ENCODE measurements around the gene MNDA.

MNDA gene

GRCh38 chr1:158830904-158831507, at the start of gene MNDA:
MNDA (plus strand) TSS chr1:158831351; CDS start chr1:158842154, 10,803 bp downstream.
- no peak for DNase-seq

GRCh38 chr1:158793604-158794003, 37.5 kb upstream of the MNDA start:
- no peak for DNase-seq

GRCh38 chr1:158794247-158794646, 36.9 kb upstream of the MNDA start:
- no peak for DNase-seq

DNA sequence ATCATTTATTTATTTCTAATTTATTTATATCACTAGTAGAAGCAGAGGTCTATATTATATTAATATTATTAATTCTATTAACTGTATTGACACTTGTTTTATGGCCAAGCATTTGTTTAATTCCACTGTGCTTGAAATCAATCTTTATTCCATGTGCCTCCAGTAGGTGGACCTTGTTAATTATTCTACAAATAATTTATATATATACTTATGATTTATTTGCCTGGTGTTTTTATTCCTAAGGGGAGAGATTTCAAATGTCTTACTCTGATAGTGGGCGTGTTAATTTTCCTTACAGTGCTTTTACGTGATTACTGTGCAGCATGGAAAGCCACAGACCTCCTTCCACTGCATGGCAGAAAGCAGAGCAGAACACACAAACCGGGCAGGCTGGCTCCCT, 32.6 kb upstream of the MNDA start:
- no peak for DNase-seq

GRCh38 chr1:158799689-158800088, 31.5 kb upstream of the MNDA start:
- no peak for DNase-seq

DNA sequence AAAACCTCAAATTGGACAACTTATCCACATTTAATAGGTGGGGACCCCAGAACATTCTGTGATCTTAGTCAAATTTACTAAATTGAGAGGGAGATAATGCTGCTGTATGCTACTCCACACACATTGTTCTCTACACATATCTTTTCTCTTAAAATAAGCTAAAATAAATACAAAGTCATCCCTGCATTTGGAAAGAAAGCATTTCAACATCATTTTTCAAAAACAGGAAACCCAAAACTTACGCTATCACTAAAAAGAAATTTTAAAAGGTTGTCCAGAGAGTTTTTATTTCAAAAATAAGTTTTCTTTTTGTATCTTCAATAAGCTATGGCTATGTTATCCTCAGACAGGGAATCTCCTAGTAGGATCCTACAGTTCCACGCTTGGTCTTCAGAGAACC, 30.6 kb upstream of the MNDA start:
- no peak for DNase-seq

GRCh38 chr1:158801396-158801795, 29.8 kb upstream of the MNDA start:
- DNase-seq = no peak

GRCh38 chr1:158803678-158804077, 27.5 kb upstream of the MNDA start:
- DNase-seq = no peak

- DNase-seq = no peak
These were observed 24.1 kb upstream of the MNDA start for GRCh38 chr1:158806916-158807536.

DNA sequence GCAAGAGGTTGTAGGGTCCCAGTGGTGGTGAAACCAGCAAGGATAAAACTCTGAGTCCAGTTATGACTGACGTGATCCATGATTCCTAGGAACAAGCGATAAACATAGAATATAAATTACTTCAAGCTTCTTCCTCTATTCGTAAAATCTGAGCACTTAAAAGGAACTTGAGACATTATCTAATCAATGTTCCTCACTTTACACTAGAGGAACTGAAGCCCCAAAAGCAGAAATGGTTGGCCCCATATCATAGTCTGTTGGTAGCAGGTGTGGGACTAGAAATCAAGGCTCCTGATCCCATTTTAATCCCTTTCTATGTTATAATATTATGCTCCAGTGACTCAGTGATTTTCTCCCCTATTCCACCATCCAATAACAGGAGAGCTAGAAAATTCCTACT, 21.9 kb upstream of the MNDA start:
- no peak for DNase-seq

DNA sequence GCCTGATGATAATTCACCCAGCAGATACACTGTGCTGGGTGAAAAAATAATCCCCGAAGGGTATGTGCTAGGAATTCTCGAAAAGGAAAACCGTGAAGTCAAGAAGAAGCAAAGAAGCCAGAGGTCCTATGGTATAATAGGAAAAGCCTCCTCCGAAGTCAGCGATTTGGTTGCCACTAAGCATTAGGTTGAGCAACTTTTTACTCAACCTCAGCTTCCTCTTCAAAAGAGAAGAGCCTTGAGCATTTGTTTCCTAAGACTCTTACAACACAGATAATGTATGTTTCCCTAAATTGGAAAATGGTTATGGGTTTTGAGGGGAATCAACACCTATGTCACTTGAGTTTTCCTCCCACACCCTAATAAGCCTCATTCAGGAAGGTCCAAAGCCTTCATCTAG, 21.3 kb upstream of the MNDA start:
- DNase-seq = no peak

- DNase-seq = no peak
These were observed 20.8 kb upstream of the MNDA start for GRCh38 chr1:158810311-158810710.

- no peak for DNase-seq
These were observed 18.8 kb upstream of the MNDA start for GRCh38 chr1:158812336-158812735.

DNA sequence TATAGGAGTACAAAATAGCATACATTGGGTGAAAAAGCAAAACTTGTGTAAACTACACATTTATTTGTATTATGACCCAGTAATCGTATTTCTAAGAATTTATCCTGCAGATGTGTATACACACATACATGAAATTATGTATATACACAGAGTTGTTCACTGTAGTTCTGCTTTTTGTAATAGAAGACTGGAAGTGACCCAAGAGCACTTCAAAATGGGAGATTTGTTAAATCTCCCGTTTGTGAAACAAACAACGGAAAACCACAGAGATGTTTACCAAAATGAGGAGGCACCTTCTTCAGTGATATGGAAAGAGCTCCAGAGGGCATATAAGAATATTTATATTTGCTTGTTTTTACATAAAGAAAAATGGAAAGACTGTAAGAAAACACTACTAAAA, 18.0 kb upstream of the MNDA start:
- no peak for DNase-seq

DNA sequence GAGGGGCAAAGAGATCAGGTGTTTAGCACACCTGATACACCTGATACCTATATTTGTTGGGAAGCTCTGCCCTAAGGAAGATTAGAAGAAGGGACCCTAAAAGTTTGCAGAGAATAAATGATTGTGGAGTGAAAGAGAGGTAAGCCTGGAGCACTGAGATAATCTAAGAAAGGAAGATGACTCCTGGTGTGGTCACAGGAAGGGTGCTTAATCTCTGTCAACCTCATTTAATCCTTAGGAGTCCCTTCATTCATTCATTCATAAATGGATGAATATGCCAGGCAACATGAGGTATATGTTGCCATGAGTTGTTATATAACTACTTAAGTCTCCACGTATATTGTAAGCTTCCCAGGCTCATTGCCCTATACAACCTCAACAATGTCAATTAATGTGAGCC, 16.2 kb upstream of the MNDA start:
- no peak for DNase-seq

DNA sequence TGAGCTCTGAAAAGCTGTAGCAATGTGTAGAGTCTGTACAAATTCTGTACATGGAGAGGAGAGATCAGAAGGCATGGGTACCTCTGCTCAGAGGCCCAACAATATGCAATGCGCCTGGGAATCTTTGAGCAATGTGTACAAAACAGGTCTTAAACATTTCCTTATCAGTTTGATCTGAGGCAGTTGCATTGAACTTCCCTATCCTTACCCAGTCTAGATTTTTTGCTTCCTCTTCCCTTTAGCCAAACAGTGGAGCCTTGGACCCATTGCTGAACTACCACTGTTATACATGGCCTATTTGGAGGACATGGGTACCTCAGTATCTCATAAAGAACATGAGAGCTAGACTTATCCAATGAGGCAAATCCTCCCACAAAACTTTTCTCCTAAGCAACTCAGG, 12.6 kb upstream of the MNDA start:
- DNase-seq = no peak

- DNase-seq = no peak
These were observed 12.1 kb upstream of the MNDA start for GRCh38 chr1:158818975-158819431.

DNA sequence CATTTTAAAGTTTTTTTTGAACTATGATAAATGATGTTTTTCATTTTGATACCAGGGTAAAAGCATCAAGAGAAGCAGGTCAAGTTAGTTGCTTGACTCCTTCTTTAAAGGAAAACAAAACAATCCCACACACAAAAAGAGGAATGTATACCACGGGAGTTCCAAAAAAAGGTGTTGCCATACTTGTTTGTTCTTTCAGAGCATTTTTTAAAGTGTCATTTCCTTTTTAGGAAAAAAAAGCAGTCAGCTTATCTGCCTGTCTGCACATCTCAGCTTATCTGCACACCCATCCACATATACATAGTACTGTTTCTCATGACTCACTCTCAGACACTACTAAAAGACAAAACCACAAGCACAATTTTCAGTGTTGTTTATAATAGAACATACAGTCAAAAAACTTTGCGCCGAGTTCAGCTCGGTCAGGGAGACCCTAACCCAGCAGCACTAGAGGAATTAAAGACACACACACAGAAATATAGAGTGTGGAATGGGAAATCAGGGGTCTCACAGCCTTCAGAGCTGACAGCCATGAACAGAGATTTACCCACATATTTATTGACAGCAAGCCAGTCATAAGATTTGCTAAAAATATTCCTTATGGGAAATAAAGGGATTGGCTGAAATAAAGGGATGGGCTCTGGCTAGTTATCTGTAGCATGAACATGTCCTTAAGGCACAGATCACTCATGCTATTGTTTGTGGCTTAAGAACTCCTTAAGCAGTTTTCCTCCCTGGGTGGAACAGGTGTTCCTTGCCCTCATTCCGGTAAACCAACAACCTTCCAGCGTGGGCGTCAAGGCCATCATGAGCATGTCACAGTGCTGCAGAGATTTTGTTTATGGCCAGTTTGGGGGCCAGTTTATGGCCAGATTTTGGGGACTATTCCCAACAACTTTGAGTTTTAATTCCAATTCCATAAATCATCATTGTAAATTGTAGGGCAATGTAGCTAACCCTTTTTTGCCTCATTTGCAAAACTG, 11.4 kb upstream of the MNDA start:
- no peak for DNase-seq

- DNase-seq = no peak
These were observed 9.4 kb upstream of the MNDA start for GRCh38 chr1:158821723-158822122.

- no peak for DNase-seq
These were observed 975 bp upstream of the MNDA start for GRCh38 chr1:158830074-158830677.

DNA sequence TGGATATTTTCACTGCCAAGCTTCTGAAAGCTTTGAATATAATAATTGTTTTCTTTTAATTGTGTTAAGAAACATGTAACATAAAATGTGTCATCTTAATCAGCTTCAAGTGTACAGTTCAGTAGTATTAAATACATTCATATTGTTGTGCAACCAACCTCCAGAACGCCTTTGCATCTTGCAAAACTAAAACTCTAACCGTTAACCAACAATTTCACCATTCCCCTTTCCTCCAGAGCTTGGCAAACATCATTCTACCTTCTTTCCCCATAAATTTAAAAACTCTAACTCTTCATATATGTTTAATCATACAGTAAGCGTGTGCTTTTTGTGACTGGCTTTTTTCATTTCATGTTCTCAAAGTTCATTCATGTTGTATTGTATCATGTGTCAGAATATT, 2.1 kb downstream of the MNDA start:
- no peak for DNase-seq

- DNase-seq = no peak
These were observed 4.9 kb downstream of the MNDA start for GRCh38 chr1:158836038-158836437.

DNA sequence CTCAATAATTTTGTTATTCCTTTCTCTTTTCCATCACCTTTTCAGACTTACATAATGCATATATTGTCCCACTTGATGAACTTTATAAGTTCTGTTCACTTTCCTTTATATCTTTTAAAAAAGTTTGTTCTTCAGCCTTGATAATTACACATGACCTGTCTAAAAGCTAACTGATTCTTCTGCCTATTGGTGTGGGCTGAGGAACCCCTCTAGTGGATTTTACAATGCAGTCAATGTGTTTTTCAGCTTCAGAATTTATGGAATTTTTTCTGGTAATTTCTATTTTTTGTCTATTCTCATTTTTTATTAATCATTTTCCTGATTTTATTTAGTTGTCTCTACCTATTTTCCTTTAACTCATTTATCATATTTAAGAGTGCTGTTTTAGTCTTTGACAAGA, 7.5 kb downstream of the MNDA start:
- DNase-seq = no peak

Measured in DMS79 (cell line).